ENCODE results near the gene CD300LD. TPM values are rescaled to one million over a fixed set of nuclear protein-coding genes. Genes with fewer than 3 reads are reported as not detected.

CD300LD gene
- total RNA-seq, 2 donors from 2014 or later: not detected

DNA sequence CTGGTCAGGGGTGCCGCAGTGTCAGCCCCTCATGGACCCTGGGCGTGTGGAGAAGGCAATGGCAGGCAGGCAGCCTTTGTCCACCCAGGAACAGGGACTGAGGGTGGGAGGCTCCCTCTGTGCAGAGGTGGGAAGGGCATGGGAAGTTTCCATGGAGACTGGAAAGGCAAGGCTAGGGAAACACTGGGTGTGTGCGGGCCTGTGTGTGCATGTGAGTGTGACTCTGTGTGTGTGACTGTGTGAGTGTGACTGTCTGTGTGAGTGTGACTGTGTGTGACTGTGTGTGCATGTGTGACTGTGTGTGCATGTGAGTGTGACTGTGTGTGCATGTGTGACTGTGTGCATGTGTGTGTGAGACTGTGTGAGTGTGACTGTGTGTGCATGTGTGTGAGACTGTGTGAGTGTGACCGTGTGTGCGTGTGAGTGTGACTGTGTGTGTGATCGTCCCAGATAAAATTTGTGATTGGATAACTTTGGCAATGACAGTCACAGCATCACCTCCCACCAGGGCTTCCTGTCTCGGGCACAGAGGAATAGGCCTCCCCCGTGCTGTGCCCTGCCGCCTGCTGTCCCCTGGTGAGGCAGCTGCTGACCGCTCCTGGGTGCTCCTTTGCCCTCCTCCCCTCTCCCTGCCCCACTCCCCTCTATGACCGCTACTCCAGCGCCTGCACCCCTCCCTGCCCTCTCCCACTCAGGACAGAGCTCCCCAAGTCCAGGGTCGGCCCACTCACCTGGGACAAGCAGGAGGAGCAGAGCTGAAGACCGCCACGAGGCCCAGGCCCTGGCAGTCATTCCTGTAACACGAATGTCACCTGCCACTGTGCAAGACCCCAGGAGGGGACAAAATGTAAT, 46.9 kb downstream of the CD300LD start:
- intact Hi-C loops (cut with DNase I): no loop called here
- WGBS, 2 donors: 61 to 63% methylated on average over 10 to 16 of the region's 16 CpGs
- Histone ChIP-seq H3K4me3 (no peak overlapping the region), H3K4me1 (no peaks in the 10 kb centered on the region), H3K9me3 (no peaks in the 10 kb centered on the region), H3K27ac (peak overlapping the region in 1 of 4 donors; percentile 41), H3K27me3 (no peaks in the 10 kb centered on the region), H3K36me3 (replicated peaks in 1 of 2; ENCODE audit: insufficient read depth in 1 of 2, low read depth in 2 of 2) (no peaks in the 10 kb centered on the region)
- DNase-seq: no peak
- TF ChIP-seq, protein P1, sequence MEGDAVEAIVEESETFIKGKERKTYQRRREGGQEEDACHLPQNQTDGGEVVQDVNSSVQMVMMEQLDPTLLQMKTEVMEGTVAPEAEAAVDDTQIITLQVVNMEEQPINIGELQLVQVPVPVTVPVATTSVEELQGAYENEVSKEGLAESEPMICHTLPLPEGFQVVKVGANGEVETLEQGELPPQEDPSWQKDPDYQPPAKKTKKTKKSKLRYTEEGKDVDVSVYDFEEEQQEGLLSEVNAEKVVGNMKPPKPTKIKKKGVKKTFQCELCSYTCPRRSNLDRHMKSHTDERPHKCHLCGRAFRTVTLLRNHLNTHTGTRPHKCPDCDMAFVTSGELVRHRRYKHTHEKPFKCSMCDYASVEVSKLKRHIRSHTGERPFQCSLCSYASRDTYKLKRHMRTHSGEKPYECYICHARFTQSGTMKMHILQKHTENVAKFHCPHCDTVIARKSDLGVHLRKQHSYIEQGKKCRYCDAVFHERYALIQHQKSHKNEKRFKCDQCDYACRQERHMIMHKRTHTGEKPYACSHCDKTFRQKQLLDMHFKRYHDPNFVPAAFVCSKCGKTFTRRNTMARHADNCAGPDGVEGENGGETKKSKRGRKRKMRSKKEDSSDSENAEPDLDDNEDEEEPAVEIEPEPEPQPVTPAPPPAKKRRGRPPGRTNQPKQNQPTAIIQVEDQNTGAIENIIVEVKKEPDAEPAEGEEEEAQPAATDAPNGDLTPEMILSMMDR (IDR thresholded peaks at IDR 0.05): no peak
- no peak for TF ChIP-seq POLR2A (IDR thresholded peaks at IDR 0.05)
- no peak for ATAC-seq

DNA sequence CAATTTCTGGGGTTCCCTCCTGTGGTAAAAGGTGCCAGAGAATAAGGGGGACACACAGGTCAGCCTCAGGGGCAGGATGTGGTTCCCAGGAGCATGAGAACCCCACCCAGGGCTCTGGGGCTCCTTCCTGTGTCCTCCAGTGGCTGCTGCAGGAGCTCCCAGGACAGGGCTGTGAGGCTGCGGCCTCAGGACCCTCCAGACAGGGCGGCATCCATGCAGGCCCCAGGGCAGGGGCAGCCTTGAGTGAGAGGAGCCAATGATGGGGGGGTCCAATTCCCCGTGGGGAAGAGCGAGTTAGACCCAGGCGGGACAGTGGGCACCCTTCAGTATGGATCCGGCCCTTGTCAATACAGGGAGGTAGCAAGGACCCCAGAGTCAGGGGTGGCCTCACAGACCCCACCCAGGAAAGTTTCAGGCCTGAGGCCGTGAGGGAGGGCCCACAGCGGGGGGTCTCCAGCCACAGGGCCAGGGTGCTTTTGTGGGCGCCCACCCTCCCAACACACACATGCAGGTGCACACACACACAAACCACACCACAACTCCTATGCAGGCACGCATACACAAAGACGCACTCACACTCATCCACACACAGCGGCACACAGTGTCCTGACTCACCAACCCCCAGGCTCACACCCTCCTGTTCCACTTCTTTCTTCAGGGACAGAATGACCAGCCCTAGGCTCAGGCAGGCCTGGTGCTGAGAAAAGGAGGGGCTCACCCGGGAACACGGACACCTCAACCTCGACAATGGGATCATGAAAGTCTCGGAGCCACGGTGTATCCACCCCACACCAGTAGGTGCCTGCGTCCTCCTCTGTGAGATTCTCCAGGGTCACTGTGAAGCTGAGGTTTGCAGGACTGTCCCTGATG, 48.0 kb downstream of the CD300LD start:
- no peak for ATAC-seq

DNA sequence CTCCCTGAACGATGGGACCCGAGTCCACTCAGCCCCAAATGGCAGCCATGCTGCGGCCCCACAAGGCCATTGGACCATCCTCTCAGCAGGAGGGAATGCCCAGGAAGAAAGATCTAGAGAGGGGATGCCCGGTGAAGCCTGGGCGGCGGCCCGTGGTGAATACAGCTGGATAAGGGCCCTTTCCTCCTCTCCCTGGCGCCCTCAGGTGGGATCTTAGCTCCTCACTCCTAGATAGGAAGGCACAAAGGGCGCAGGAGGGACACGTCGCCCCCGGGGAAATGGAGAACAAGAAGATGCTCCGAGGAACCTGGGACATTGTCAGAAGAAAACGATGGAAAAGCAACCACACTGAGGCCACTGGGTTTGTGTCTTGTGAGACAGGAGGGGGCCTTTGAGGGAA, 48.7 kb downstream of the CD300LD start:
- no peak for ATAC-seq
- Histone ChIP-seq H3K36me3 (replicated peaks in 1 of 2; ENCODE audit: insufficient read depth in 1 of 2, low read depth in 2 of 2) (no peaks in the 10 kb centered on the region), H3K27me3 (no peaks in the 10 kb centered on the region), H3K9me3 (no peaks in the 10 kb centered on the region), H3K4me3 (no peak overlapping the region), H3K4me1 (no peaks in the 10 kb centered on the region), H3K27ac (no peak overlapping the region)
- 50 to 56% methylated on average over 7 to 14 of the region's 14 CpGs for WGBS, 2 donors
- intact Hi-C loops (cut with DNase I): no loop called here
- DNase-seq: no peak
- TF ChIP-seq, protein P1 (IDR thresholded peaks at IDR 0.05): no peak
- no peak for TF ChIP-seq POLR2A (IDR thresholded peaks at IDR 0.05)

More for the DNA sequence above, 48.0 kb downstream of the CD300LD start:
- WGBS, 2 donors: 69 to 74% methylated on average over 9 to 18 of the region's 18 CpGs
- DNase-seq: no peak
- intact Hi-C loops (cut with DNase I): no loop called here
- TF ChIP-seq POLR2A (IDR thresholded peaks at IDR 0.05): no peak
- TF ChIP-seq, protein P1 (IDR thresholded peaks at IDR 0.05): no peak
- Histone ChIP-seq H3K4me1 (no peaks in the 10 kb centered on the region), H3K27ac (no peak overlapping the region), H3K4me3 (no peak overlapping the region), H3K36me3 (replicated peaks in 1 of 2; ENCODE audit: insufficient read depth in 1 of 2, low read depth in 2 of 2) (no peaks in the 10 kb centered on the region), H3K9me3 (no peaks in the 10 kb centered on the region), H3K27me3 (no peaks in the 10 kb centered on the region)

DNA sequence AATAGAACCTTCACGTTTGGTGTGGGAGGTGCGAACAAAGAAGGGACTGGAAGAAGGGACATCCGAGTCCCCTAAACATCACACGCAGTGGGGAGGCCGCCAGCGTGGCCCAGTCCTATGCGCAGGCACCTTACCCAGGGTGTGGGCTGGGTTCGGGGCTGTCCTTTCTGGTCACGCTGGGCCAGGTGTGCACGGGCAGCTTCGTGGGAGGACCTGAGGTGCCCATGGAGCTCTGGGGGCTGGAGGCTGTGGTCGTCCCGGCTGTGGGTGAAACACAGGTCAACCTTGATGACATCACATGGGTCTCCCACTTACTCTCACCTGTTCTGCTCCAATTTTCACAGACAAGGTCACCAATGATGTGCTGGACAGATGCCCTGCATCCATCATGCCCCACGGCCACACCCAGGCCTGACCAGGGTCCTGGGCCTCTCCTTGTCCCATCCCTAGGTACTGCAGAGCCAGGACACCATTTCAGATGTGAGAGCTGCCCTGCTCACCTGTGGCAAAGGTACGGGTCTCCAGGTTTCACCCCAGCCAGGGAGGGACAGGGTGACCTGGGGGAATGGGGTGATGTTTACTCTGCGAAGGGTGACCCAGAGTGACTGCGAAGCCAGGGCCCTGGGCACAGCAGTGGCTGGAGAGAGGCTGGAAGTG, 49.2 kb downstream of the CD300LD start:
- no peak overlapping the region for H3K27ac ChIP-seq
- DNase-seq (no peak), ATAC-seq (no peak)
- H3K4me1 ChIP-seq: no peaks in the 10 kb centered on the region
- TF ChIP-seq, protein P1 (IDR thresholded peaks at IDR 0.05): no peak
- H3K4me3 ChIP-seq: no peak overlapping the region
- intact Hi-C loops (cut with DNase I): no loop called here
- H3K36me3 ChIP-seq (replicated peaks in 1 of 2; ENCODE audit: insufficient read depth in 1 of 2, low read depth in 2 of 2): no peaks in the 10 kb centered on the region
- no peaks in the 10 kb centered on the region for H3K27me3 ChIP-seq
- WGBS, 2 donors: 70 to 73% methylated on average over 16 to 17 of the region's 17 CpGs
- no peaks in the 10 kb centered on the region for H3K9me3 ChIP-seq
